Breast epithelium (tissue), 4 donors: ENCODE data around the gene NEDD8. TPM values are rescaled to one million over a fixed set of nuclear protein-coding genes. Genes with fewer than 3 reads are reported as not detected.
A peak's percentile ranks its signal among the peaks of the same experiment; 100 is the strongest.

Experiments
- DNase-seq, 2 donors: peaks; one replicate each; pipeline ENCODE4 v3.0.0-alpha.2; 2019; ENCODE audit warnings: low spot score in 2 of 2
- H3K27ac ChIP-seq, 2 donors: fragments of 200-600 bp; sonication (generic) in 1 of 2; one replicate each; pipeline ENCODE4 v1.5.1; 2016 to 2019; ENCODE audit warnings: mild to moderate bottlenecking in 1 of 2
- H3K27me3 ChIP-seq, 2 donors: fragments of 200-600 bp; sonication (generic) in 1 of 2; one replicate each; pipeline versions ENCODE4 v1.5.1 to v1.6.0; 2017 to 2019; ENCODE audit warnings: control low read depth in 1 of 2, mild to moderate bottlenecking in 1 of 2
- H3K36me3 ChIP-seq: fragments of 200-600 bp; one replicate; pipeline ENCODE4 v1.5.1; 2019
- H3K4me1 ChIP-seq, 2 donors: fragments of 200-600 bp; sonication (generic); one replicate each; pipeline ENCODE4 v1.5.1; 2016 to 2019; ENCODE audit warnings: control low read depth in 1 of 2
- H3K4me3 ChIP-seq, 3 donors: fragments of 200-600 bp; sonication (generic); 1 replicate in 2 of 3; 2 replicates in 1 of 3; pipeline ENCODE4 v1.5.1; 2016 to 2019; ENCODE audit warnings: mild to moderate bottlenecking in 3 of 3, moderate library complexity in 2 of 3
- H3K9me3 ChIP-seq, 2 donors: fragments of 200-600 bp; sonication (generic) in 1 of 2; one replicate each; pipeline ENCODE4 v1.5.1; 2016 to 2019; ENCODE audit warnings: control low read depth in 1 of 2
- POLR2A ChIP-seq: fragments of 450-650 bp; IDR thresholded peaks from one replicate; pipeline ENCODE4 v1.6.1; 2016; ENCODE audit warnings: antibody characterized with exemption, mild to moderate bottlenecking, moderate library complexity
- POLR2AphosphoS5 ChIP-seq, 3 donors: sonication (generic); formaldehyde crosslinking; IDR thresholded peaks; one replicate each; pipeline ENCODE4 v1.6.1; 2017; ENCODE audit warnings: antibody characterized with exemption in 3 of 3
- intact Hi-C: fragments of 100-400 bp; cut with DNase I; formaldehyde crosslinking; loops from one replicate; pipeline ENCODE4 v1.15.1; 2023; ENCODE audit warnings: low total_unique reads
- total RNA-seq, 3 donors: library from RNA; depleted of rRNA; stranded (reverse); fragments of >200 nt; gene quantifications; one replicate each; pipeline ENCODE4 v1.1.0, GENCODE V29; 2016
- TF ChIP-seq, protein P1 (sequence below), 3 donors: fragments of 450-650 bp; IDR thresholded peaks; one replicate each; pipeline ENCODE4 v1.5.1; 2016 to 2017; ENCODE audit warnings: antibody characterized with exemption in 3 of 3, mild to moderate bottlenecking in 3 of 3, moderate library complexity in 3 of 3

NEDD8 gene
- 100 to 1,000 TPM; 118 to 165 (median 150) TPM for total RNA-seq

DNA sequence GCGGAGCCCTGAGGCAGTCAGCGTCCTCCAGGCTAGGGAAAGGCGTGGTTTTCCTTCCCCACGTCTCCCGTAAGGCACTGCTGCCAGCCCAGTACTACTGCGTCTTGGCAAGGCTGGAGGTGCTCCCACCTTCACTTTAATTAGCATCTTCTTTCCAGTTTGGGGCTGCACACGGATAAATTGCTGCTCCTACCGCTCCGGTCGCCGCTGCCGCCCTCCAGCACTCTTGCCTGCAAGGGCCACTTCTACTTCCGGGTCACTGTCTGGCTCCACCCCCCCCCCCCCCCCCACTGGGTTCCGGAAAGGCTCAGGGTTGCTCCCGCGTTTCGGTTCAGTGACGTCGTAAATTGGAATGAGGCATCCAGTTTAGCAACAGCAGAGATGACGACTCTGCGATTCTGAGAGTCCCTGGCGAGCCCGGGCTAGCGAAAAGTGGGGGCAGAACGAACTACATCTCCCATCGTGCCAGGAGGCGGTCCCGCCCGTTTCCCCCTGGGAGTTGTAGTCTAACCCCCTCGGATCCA is at the start of gene NEDD8:
Gene NEDD8, minus strand, starts transcription at position 247 of the 524 bp plus-strand sequence. Its CDS starts 100 bp downstream, at position 147.
- no peaks in the 10 kb centered on the region for H3K27me3 ChIP-seq
- H3K4me3 ChIP-seq, result peak within 1 kb of the TSS; percentile 80 to 95 (median 90)
- no peaks in the 10 kb centered on the region for H3K9me3 ChIP-seq
- H3K4me1 ChIP-seq, result peaks cover 5 to 27% of the 10 kb centered on the region in 2 donors
- no peaks in the 10 kb centered on the region for H3K36me3 ChIP-seq
- H3K27ac ChIP-seq, result peak within 1 kb of the TSS; percentile 90 to 92
- DNase-seq, result peak; percentile 90 to 92
- intact Hi-C loops, result no loop called here
- peak; percentile 63 for TF ChIP-seq POLR2A
- peak in 2 of 3 donors; percentile 13 to 63 for TF ChIP-seq POLR2AphosphoS5 (IDR thresholded peaks at IDR 0.05)
- TF ChIP-seq, protein P1, sequence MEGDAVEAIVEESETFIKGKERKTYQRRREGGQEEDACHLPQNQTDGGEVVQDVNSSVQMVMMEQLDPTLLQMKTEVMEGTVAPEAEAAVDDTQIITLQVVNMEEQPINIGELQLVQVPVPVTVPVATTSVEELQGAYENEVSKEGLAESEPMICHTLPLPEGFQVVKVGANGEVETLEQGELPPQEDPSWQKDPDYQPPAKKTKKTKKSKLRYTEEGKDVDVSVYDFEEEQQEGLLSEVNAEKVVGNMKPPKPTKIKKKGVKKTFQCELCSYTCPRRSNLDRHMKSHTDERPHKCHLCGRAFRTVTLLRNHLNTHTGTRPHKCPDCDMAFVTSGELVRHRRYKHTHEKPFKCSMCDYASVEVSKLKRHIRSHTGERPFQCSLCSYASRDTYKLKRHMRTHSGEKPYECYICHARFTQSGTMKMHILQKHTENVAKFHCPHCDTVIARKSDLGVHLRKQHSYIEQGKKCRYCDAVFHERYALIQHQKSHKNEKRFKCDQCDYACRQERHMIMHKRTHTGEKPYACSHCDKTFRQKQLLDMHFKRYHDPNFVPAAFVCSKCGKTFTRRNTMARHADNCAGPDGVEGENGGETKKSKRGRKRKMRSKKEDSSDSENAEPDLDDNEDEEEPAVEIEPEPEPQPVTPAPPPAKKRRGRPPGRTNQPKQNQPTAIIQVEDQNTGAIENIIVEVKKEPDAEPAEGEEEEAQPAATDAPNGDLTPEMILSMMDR (IDR thresholded peaks at IDR 0.05), result no peak

DNA sequence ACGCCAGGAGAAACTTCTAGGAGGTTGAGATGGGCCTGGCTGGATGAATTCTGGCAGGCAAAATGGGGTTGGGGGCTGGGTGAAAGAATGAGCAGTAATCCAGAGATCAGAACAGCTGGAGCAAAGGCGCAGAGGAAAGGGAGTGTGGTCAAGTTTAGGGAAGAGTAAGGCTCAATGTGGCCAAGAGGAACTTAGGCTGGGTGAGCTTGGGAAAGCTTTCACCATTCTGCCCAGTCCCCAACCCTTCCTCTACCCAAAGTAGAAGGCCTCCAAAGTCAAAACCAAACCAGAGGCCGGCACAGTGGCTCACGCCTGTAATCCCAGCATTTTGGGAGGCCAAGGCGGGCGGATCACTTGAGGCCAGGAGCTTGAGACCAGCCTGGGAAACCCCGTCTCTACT is 49.5 kb upstream of the NEDD8 start:
- Histone ChIP-seq H3K36me3 (no peaks in the 10 kb centered on the region), H3K4me3 (no peak overlapping the region), H3K9me3 (no peaks in the 10 kb centered on the region), H3K27me3 (no peaks in the 10 kb centered on the region), H3K27ac (no peak overlapping the region), H3K4me1 (no peaks in the 10 kb centered on the region)
- TF ChIP-seq, protein P1 (IDR thresholded peaks at IDR 0.05), result no peak
- TF ChIP-seq POLR2A (no peak), POLR2AphosphoS5 (IDR thresholded peaks at IDR 0.05) (no peak)
- no peak for DNase-seq
- intact Hi-C loops, result no loop called here

DNA sequence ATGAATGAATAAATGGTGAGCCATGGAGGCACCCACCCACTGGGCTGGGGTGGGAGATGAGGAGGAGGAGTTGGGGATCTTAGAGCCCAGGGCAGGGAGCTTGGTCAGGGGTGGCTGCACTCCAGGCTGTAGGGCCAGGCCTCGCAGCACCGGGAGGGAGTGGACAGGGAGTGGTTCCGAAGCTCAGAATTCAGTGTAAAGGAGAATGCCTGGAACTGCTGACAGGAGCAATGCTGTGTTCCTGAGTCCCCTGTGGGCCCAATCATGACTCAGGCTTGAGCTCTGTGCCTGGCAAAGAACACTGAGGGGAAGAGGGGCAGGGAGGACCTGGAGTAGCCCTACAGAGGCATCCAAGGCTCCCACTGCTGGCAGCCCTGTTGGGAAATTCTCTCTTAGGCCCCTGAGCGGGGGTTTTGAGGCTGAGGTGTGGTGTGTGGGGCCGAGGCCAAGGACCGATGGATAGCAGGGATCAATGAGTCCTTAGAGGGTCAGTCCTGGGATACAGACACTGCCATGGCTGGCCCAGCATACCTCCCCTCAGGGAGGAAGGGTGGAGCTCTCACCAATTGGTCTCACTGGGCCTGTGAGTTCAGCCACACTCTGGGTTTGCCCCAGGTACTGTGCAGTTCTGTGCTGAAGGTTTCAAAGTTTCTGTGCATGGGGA is 48.8 kb upstream of the NEDD8 start:
- DNase-seq, result no peak
- no peaks in the 10 kb centered on the region for H3K9me3 ChIP-seq
- TF ChIP-seq POLR2AphosphoS5 (IDR thresholded peaks at IDR 0.05) (no peak), POLR2A (no peak)
- TF ChIP-seq, protein P1 (IDR thresholded peaks at IDR 0.05), result no peak
- intact Hi-C loops, result no loop called here
- no peaks in the 10 kb centered on the region for H3K36me3 ChIP-seq
- no peaks in the 10 kb centered on the region for H3K4me1 ChIP-seq
- H3K27me3 ChIP-seq, result no peaks in the 10 kb centered on the region
- no peak overlapping the region for H3K4me3 ChIP-seq
- H3K27ac ChIP-seq, result no peak overlapping the region

DNA sequence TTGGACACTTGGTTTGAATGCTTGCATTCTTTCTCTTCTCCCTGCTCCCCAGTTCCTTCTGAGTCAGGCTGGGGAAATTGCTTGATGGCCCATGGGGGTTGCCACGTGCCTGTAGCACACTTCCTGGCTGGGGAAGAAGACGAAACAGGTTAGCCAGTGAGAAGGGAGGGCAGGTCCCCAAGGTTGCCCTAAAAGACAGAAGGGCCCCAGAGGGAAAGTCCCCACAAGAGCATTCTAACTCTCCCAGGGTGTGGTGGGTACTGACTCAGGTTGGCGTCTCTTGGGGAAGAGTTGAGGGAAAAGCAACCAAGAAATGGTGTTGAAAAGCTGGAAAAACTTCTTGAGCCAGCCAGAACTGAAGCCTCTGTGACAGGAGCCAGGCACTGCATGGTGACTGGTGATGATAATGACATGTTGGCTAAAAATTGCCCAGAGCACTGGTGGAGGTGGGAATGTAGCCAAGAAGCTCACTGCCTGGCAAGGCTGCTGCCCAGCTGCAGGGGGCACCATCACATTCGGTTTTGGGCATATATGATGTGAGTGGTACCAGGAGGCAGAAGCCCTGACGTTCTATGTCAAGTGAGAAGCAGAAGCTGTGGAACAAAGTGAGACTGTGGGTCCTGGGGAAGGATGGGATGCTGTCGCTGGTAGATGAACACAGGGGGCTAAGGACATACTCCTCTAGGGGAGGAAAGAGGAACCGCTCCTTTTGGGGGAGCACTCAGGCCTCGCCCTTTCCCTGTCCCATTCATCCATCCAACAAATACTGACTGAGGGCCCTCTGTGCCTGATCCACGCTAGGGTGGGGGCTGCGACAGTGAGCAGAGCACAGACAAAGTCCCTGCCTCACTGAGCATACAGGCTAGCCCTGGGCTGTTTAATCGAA is 47.4 kb upstream of the NEDD8 start:
- Histone ChIP-seq H3K4me3 (no peak overlapping the region), H3K27ac (peak overlapping the region in 1 of 2 donors; percentile 38), H3K27me3 (no peaks in the 10 kb centered on the region), H3K4me1 (no peaks in the 10 kb centered on the region), H3K36me3 (no peaks in the 10 kb centered on the region), H3K9me3 (no peaks in the 10 kb centered on the region)
- TF ChIP-seq POLR2A (no peak), POLR2AphosphoS5 (IDR thresholded peaks at IDR 0.05) (no peak)
- TF ChIP-seq, protein P1 (IDR thresholded peaks at IDR 0.05), result no peak
- DNase-seq, result no peak
- intact Hi-C loops, result no loop called here

DNA sequence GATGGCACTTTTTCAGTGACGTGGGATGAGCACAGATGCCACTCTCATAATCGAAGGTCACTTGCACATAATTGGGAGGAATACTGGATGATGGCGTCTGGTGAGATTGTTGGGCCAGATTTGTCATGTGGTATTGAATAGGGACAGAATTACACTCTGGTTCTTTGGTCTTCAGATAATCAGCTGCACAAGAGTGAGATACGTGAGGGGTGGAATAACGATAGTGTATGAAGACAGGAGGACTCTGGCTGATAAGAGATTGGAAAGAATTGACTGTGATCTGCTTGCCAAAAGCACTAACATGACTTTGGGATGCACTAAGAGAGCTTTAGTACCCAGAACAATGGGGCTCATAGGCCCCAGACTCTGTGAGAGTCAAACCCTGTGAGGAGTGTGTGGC is 46.3 kb upstream of the NEDD8 start:
- TF ChIP-seq POLR2AphosphoS5 (IDR thresholded peaks at IDR 0.05) (no peak), POLR2A (no peak)
- TF ChIP-seq, protein P1 (IDR thresholded peaks at IDR 0.05), result no peak

More for the DNA sequence above, 46.3 kb upstream of the NEDD8 start:
- H3K27ac ChIP-seq, result no peak overlapping the region
- H3K36me3 ChIP-seq, result no peaks in the 10 kb centered on the region
- no peaks in the 10 kb centered on the region for H3K9me3 ChIP-seq
- no peak for DNase-seq
- H3K4me3 ChIP-seq, result no peak overlapping the region
- H3K4me1 ChIP-seq, result no peaks in the 10 kb centered on the region
- no peaks in the 10 kb centered on the region for H3K27me3 ChIP-seq
- intact Hi-C loops, result no loop called here
